Measurements from ENCODE around the gene SCMH1. TPM values are rescaled to one million over a fixed set of nuclear protein-coding genes. Genes with fewer than 3 reads are reported as not detected.

SCMH1 gene
- total and polyA plus RNA-seq, 2 of the 4 experiments (the other 2 are of a cell fraction): 9.0 to 19.4 TPM

GRCh38 chr1:41240781-41241353 lies 1.2 kb downstream of the SCMH1 start:
- Histone ChIP-seq H2BK120ac (ENCODE audit: low read depth, low read length) (peak overlapping the region; percentile 58), H3K36me3 (ENCODE audit: control insufficient read depth, insufficient read depth, low read length) (no peaks in the 10 kb centered on the region), H3K9ac (ENCODE audit: low read depth, low read length) (peak overlapping the region; percentile 77), H3K4me2 (ENCODE audit: low read depth, low read length) (peak overlapping the region; percentile 87), H3K79me1 (ENCODE audit: low read depth in 1 of 2, low read length in 2 of 2) (peaks cover 23 to 49% of the 10 kb centered on the region in 2 experiments), H2BK15ac (ENCODE audit: low read depth, low read length) (peak overlapping the region; percentile 37; the same call in 1 of the 3 replicates), H3K9me1 (ENCODE audit: insufficient read depth, low read length) (peaks cover 14% of the 10 kb centered on the region), H3K4me1 (ENCODE audit: control insufficient read depth, insufficient read depth, low read length) (peaks cover 7% of the 10 kb centered on the region), H2BK20ac (ENCODE audit: low read depth, low read length) (no peak overlapping the region), H3K18ac (ENCODE audit: low read depth, low read length) (peak overlapping the region; percentile 17), H4K20me1 (ENCODE audit: insufficient read depth, low read length) (peaks cover 11% of the 10 kb centered on the region; the same call in 1 of the 2 replicates), H2AK9ac (replicated peaks; ENCODE audit: low read depth, low read length, poor library complexity) (peak overlapping the region; percentile 91), H3K4ac (ENCODE audit: low read depth, low read length) (peak overlapping the region; percentile 57), H3K23ac (ENCODE audit: low read depth, low read length) (peak overlapping the region; percentile 77; the same call in 1 of the 2 replicates), H2BK5ac (ENCODE audit: low read depth, low read length, poor library complexity, severe bottlenecking) (peak overlapping the region; percentile 43), H3K27ac (ENCODE audit: insufficient read depth, low read length) (peak overlapping the region; percentile 82), H2AK5ac (ENCODE audit: low read depth, low read length) (no peak overlapping the region), H3K4me3 (ENCODE audit: insufficient read depth, low read depth, low read length) (peak overlapping the region; percentile 88), H4K91ac (ENCODE audit: insufficient read depth, low read depth, low read length) (no peak overlapping the region), H3K14ac (replicated peaks; ENCODE audit: low read depth, low read length) (peak overlapping the region; percentile 60; the same call in 1 of the 2 replicates), H4K8ac (ENCODE audit: low read depth in 2 of 2, low read length in 2 of 2) (peak overlapping the region; percentile 51 to 55), H2AFZ (replicated peaks; ENCODE audit: low read length, poor library complexity) (peak overlapping the region; percentile 90), H3K56ac (ENCODE audit: extremely low read depth, insufficient read depth, low read length) (peak overlapping the region; percentile 78), H4K5ac (ENCODE audit: low read depth, low read length) (peak overlapping the region; percentile 57), H3K27me3 (ENCODE audit: control insufficient read depth, insufficient read depth, low read length) (no peaks in the 10 kb centered on the region), H3K9me3 (ENCODE audit: control insufficient read depth, insufficient read depth, low read length) (no peaks in the 10 kb centered on the region)
- TF ChIP-seq SMC3 (IDR thresholded peaks at IDR 0.05; ENCODE audit: low read depth, low read length): no peak
- in situ Hi-C loops (cut with MboI; ENCODE audit: low sequenced_read_pairs) (no loop called here), dilution Hi-C loops (cut with HindIII; ENCODE audit: low sequenced_read_pairs, unreplicated experiment) (no loop called here), intact Hi-C loops (cut with micrococcal nuclease) (loop anchor here (1.0 to 5.0 kb wide), 3 partner anchors 89 to 218 kb away; no protein-coding TSS in a partner anchor)
- BruUV-seq (replicated peaks): no TSS peak
- 9% methylated on average over 6 of the region's 12 CpGs; no CpG with 5 or more reads in 1 of the 2 experiments for WGBS, 2 experiments (ENCODE audit: extremely low coverage in 2 of 2, insufficient read length in 1 of 2)
- no peak for ATAC-seq (ENCODE audit: low read depth)
- POLR2A ChIA-PET (ENCODE audit: unreplicated experiment): no interaction called here
- CTCF ChIA-PET: interaction anchor here (0.6 to 1.5 kb wide), 3 partner anchors 48 to 92 kb away, joined by 3 to 4 read pairs (median 3); no protein-coding TSS in a partner anchor
- DNase-seq: peak; percentile 7

All from IMR-90 (cell line).